GM13976 (cell line): ENCODE data around the gene MAP3K13.

ENCODE experiments used
- DNase-seq: peaks from one replicate; pipeline ENCODE4 v3.0.0; 2012; ENCODE audit warnings: low spot score
- in situ Hi-C: fragments of 300-500 bp; cut with MboI; formaldehyde crosslinking; loops from one replicate; pipeline ENCODE4 v1.12.0; 2022; ENCODE audit warnings: low sequenced_read_pairs, mixed read lengths, inconsistent platforms; ENCODE audit not compliant: unreplicated experiment
- TF ChIP-seq, protein P1 (sequence below): IDR thresholded peaks from 2 replicates; pipeline ENCODE4 v1.5.1; 2012; ENCODE audit warnings: borderline replicate concordance, mild to moderate bottlenecking; ENCODE audit not compliant: insufficient read depth; ENCODE audit errors: extremely low read depth, missing control alignments, control extremely low read depth

MAP3K13 gene

DNA sequence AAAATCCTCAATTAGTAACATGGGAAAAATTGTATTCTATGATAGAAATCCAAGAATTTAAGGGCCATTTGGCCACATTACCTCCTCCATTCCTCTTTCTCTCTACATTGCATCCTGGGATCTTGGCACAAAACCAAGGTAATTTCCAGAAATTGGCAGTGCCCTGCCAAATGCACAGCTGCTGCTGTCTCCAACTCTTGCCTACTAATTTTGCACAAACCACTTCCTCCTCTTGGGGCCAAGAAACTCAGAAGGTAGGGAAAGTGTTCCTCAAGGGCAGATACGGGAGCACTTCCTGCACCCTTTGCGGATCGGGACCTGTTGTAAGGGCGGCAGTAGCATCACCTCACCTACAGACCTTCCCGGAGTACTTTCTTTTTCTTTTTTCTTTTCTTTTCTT is 57.8 kb downstream of the MAP3K13 start:
- TF ChIP-seq, protein P1, sequence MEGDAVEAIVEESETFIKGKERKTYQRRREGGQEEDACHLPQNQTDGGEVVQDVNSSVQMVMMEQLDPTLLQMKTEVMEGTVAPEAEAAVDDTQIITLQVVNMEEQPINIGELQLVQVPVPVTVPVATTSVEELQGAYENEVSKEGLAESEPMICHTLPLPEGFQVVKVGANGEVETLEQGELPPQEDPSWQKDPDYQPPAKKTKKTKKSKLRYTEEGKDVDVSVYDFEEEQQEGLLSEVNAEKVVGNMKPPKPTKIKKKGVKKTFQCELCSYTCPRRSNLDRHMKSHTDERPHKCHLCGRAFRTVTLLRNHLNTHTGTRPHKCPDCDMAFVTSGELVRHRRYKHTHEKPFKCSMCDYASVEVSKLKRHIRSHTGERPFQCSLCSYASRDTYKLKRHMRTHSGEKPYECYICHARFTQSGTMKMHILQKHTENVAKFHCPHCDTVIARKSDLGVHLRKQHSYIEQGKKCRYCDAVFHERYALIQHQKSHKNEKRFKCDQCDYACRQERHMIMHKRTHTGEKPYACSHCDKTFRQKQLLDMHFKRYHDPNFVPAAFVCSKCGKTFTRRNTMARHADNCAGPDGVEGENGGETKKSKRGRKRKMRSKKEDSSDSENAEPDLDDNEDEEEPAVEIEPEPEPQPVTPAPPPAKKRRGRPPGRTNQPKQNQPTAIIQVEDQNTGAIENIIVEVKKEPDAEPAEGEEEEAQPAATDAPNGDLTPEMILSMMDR = no peak
- DNase-seq = no peak
- in situ Hi-C loops = no loop called here

DNA sequence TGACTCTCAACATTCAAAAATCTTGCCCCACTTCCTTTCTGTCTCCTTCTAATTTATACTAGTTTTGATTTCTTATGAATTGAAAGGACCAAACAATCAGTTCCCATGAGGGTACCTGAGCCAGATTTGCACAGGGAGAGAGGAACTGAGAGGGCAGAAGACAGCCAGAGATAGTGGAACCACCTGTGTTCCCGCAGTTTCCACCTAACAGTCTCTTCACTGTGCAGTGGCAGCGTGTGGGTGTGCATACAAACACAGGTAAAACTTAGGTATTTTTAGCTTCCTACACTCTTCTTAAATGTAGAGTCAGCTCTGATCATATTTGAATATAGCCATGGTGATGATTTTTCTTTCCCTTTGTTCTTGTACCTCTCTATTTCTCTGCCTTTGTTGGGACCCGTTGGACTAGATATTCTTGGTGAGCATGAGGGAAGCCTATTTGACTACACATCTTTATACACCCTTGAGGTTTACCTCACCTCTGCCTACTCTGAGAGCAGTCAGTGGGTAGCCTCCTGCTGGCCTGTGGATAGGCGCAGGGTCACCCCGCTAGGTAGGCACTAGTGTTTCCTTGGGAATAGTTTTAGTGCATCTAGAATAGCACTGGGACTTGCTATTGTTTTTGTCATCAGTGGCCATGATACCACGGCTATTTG is 58.8 kb downstream of the MAP3K13 start:
- in situ Hi-C loops = no loop called here
- DNase-seq = peak; percentile 17
- TF ChIP-seq, protein P1 = no peak

DNA sequence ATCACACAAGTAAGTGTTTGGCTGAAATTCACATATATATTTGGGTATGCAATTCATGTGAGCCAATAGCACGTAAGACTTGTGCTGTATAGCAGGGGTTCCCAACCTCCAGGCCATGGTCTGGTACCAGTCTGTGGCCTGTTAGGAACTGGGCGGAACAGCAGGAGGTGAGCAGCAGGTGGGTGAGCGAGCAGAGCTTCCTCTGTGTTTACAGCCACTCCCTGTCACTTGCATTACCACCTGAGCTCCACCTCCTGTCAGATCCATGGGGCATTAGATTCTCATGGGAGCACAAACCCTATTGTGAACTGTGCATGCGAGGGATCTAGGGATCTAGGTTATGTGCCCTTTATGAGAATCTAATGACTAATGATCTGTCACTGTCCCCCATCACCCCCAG is 59.7 kb downstream of the MAP3K13 start:
- in situ Hi-C loops = no loop called here
- DNase-seq = no peak
- TF ChIP-seq, protein P1 = no peak

DNA sequence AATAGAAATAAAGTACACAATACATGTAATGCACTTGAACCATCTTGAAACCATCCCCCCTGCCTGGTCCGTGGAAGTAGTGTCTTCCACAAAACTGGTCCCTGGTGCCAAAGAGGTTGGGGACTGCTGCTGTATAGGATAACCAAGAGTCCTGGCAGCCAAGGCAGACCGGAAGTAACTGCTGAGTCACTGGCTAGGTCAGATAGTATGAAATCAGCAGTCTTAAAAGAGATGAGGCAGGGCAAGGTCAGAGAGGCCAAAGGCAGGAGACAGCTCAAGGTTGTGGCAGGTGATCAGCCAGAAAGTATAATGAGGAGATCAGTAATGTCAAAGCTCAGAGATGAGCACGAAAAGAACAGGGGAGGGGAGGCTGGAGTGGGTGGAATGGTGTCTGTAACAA is 60.2 kb downstream of the MAP3K13 start:
- peak; percentile 24 for DNase-seq
- in situ Hi-C loops = no loop called here
- TF ChIP-seq, protein P1 = no peak

DNA sequence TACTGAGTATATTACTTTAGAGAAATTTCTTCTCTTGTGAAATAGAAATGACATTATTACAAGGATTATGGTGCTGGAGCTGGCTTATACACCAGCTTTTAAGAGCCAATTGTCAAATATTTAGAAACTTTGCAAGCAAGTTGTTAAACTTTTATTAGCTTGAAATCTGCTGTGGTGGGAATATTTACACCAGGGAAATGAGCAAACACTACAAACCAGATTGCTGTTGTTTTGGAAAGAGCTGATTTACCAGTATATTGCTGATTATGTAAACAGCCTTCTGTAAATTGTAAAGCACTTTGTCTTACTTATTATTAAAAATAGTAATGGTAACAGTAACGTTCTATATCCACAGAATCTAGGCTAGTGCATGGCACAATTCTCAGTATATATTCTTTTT is 61.5 kb downstream of the MAP3K13 start:
- no peak for DNase-seq
- in situ Hi-C loops = no loop called here

DNA sequence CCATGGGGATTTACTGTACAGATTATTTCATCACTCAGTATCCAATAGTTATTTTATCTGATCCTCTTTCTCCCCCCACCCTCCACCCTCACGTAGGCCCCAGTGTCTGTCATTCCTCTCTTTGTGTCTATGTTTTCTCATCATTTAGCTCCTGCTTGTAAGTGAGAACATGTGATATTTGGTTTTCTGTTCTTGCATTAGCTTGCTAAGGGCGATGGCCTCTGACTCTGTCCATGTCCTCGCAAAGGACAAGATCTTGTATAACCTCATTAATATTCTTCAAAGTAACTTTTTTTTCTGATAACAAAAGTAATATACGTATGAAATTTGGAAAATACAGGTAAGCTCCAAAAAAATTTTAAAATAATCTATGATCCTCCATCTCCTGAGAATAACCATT is 67.4 kb downstream of the MAP3K13 start:
- in situ Hi-C loops = no loop called here
- DNase-seq = no peak
- TF ChIP-seq, protein P1 = no peak

More for the DNA sequence above, 61.5 kb downstream of the MAP3K13 start:
- TF ChIP-seq, protein P1 = no peak

DNA sequence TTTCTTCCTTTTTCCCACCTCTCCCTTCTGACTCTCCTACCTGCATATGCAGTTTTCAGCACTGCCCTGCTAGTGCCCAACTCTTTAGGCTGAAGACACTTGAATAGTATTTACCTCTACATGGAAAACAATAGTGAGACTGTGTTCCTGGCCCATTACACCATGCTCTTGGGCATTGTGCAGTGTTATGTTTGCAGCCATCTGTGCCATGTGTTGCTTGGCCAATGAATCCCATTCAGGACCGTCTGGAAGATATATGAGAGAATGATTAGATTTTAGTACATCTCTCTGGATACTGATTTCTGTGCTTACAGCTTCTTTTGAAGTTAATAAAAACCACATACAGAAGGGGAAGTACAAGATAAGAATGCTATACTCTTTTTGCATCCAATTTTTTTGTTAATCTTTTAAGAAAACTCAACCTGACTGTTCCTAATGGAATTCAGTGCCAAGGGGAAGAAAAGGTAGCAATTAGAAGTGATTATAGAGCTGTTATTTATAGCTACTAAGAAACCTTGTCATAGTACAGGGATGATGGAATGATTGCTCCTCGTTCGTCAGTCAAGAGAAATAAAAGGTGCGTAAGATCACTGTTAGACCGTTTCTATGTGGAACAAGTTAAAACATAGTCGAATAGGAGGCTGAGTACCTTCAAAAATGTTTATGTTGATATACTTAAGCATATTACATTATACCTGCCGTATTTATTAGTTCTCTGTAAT is 77.0 kb downstream of the MAP3K13 start:
- no peak for DNase-seq
- in situ Hi-C loops = no loop called here
- TF ChIP-seq, protein P1 = no peak
